GM18498 (cell line): Measurements from ENCODE around the gene ATP11A.

Experiments used
- ATAC-seq: cut with Tn5 transposase; IDR thresholded peaks from one replicate; pipeline ENCODE4 v1.9.1; 2021; ENCODE audit warnings: mild to moderate bottlenecking, moderate library complexity; ENCODE audit not compliant: unreplicated experiment

ATP11A gene

DNA sequence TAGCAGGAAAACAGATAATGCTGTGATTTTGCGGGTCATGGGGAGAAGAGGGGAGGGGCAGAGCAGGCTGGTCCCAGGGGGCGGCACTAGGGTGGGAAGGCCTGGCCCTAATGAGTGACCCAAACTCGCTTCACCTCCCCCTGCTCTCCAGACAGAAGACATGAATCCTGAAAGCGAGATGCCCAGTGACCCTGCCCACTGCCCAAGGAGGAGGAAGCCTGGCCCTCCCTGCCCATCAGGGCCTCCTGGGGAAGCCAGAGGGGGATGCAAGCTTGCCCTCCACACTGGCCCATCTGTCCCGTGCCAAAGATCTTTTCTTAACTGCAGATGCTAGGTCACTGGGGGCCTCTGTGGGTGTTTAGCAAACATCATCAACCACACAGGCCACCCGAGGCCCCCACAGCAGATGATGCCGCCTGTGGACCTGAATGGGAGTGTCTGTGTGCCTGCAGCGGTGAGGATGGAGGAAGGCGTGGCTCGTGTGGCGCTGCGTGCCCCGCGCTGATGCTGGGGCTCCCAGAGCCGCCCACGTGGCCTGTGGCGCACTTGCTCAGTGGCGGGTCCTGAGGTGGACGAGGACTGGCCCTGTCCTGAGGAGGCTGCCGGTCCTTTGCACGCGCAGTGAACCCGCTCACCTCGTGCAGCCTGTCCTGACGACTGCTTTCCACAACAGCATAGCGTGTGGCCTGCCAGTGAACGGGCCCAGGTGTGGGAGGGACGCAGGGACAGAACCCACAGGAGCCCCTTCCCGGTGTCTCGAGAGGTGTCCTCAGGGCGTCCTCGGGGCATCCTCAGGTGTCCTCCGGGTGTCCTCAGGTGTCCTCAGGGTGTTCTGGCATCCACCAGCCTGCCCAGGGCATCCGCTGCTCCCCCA lies 198.6 kb downstream of the ATP11A start:
- no peak for ATAC-seq

GRCh38 chr13:112889351-112890290 lies 199.8 kb downstream of the ATP11A start:
- no peak for ATAC-seq

GRCh38 chr13:112890316-112891145 lies 200.7 kb downstream of the ATP11A start:
- ATAC-seq: no peak

GRCh38 chr13:112891477-112892401 lies 201.9 kb downstream of the ATP11A start:
- ATAC-seq: no peak

DNA sequence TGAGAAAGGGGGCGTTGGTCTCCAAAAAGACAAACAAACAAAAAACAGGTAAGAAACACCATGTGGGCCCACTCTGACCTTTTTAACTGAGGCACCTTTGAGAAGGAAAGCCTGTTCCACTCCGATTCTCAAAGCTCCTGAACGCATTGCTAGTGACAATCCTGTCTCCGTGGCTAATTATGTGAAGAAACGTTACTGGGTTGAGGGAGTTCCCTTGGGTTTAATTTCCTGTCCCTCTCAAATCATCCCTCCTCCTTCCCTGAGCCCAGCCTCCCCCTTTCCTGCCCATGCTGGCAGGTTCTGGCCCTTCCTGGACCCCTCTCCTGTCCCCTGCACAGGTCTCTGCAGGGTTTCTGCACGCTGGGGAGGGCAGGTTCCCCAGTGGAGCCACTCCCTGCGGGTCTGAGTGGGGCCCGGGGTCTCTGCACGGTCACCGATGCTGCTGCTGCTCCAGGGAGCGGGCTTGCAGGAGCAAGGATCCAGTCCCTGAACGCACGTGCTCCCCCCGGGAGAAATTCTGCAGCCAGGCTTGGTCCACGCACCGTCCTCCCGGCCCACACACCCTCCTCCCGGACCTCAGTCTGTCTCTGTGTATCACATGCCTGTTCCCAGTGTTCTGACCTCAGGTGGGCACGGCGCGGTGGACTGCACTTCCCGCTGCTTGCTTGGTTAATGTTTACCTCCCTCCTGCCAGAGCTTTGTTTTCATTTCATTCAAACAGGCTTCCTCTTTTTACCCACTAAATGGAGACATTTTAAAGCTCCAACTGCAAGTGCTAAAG lies 202.8 kb downstream of the ATP11A start:
- ATAC-seq: no peak

DNA sequence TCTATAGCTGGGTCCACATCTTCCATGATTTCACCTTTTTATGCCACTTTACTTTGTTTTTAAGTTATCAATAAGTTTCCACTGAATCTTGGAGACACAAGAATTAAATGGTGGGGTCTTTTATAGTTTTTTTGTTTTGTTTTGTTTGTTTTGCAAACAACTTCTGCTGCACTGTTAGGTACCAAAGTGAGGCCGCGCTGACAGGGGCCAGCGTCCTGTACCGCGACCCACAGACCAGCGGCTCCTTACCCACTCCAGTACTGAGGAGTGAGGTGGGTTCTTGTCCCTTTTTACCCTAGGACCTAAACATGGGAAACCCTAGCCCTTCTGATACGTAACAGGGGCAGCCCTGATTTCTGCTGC lies 203.3 kb downstream of the ATP11A start:
- no peak for ATAC-seq

GRCh38 chr13:112893570-112894422 lies 204.0 kb downstream of the ATP11A start:
- peak; percentile 68 for ATAC-seq

DNA sequence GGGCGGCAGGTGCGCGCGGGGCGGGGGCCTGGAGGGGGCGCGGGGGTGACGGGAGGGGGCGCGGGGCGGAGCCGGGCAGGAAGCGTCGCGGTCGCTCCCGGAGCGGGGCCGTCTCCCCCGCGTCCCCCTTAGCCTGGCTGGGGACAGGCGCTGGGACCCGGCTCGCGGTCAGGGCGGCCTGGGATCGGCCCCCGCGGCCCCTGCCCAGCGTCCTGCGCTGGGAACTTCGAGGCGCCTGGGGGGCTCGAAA lies 204.5 kb downstream of the ATP11A start:
- no peak for ATAC-seq

GRCh38 chr13:112894673-112895481 lies 205.0 kb downstream of the ATP11A start:
- no peak for ATAC-seq

- no peak for ATAC-seq
Measured at GRCh38 chr13:112895521-112896465, 206.0 kb downstream of the ATP11A start.

DNA sequence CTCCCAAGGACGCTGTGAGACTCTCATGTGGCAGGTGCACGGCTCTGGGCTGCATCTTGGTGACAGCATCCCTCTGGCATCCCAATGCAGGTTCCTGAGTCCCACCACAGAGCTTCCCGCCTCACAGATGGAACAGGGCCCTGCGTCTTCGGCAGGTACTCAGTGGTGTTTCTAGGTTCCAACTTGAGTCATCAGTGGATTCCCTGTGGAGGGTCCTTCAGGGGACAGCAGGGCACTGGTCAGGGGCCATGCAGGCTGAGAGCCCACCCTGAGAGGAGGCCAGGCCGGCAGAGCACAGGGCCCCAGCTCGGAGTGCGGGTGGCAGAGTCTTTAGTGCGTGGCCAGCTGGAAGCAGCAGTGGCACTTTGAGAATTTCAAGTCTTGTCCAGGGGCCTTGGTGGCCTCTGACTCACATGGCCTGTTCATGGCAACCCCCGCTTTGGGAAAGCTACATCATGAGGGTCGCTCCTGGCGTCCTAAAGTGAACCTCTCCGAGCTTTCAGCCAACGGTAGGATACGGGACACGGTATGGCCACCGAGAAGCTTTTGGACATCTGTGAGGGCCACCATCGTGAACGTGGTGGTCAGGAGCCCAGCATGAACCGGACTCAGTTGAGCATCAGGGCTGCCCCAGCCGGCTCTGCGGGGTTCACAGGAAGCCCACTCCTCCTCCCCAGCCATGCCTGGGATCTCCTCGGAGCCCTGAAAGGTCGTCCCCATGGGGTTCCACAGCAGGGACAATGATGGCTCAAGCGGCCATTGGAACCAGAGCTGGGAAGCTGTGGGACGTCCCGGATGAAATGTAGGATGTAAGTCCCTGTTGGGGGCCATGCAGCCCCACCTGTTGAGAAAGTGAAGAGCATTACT lies 207.1 kb downstream of the ATP11A start:
- no peak for ATAC-seq

GRCh38 chr13:112897603-112897955 lies 207.7 kb downstream of the ATP11A start:
- no peak for ATAC-seq

- no peak for ATAC-seq
Measured at GRCh38 chr13:112897956-112898620, 208.2 kb downstream of the ATP11A start.

GRCh38 chr13:112898621-112899280 lies 208.9 kb downstream of the ATP11A start:
- no peak for ATAC-seq
